HepG2 (cell line): ENCODE measurements around the gene KRT14. TPM values are rescaled to one million over a fixed set of nuclear protein-coding genes. Genes with fewer than 3 reads are reported as not detected.
A peak's percentile ranks its signal among the peaks of the same experiment; 100 is the strongest.

Experiments used
- CHD2 ChIP-seq: IDR thresholded peaks from 2 replicates; pipeline ENCODE4 v1.6.1; 2011; ENCODE audit warnings: low read depth, low read length, improper control_type of control experiment
- CHD4 ChIP-seq: fragments of 200-600 bp; sonication (generic); IDR thresholded peaks from 2 replicates; pipeline ENCODE4 v1.7.0; 2017; ENCODE audit warnings: mild to moderate bottlenecking, low read length, borderline replicate concordance
- ELF3 ChIP-seq: IDR thresholded peaks from 2 replicates; pipeline ENCODE4 v1.6.1; 2016; ENCODE audit warnings: missing genetic modification reagents, missing compliant biosample characterization
- FLYWCH1 ChIP-seq: sonication (generic); formaldehyde crosslinking; IDR thresholded peaks from 2 replicates; pipeline ENCODE4 v1.8.1; 2023; ENCODE audit warnings: mild to moderate bottlenecking, missing genetic modification reagents
- FOXO1 ChIP-seq: sonication (generic); formaldehyde crosslinking; IDR thresholded peaks from 2 replicates; pipeline ENCODE4 v1.4.0; 2020; ENCODE audit warnings: missing genetic modification reagents
- RARA ChIP-seq: IDR thresholded peaks from 2 replicates; pipeline ENCODE4 v1.6.1; 2016; ENCODE audit warnings: missing genetic modification reagents, missing compliant biosample characterization
- RBFOX2 ChIP-seq: fragments of 200-400 bp; formaldehyde crosslinking; IDR thresholded peaks from 2 replicates; pipeline ENCODE4 v1.6.1; 2017; ENCODE audit warnings: low read depth, mild to moderate bottlenecking, low read length
- SMC3 ChIP-seq: IDR thresholded peaks from 2 replicates; pipeline ENCODE4 v1.6.1; 2011; ENCODE audit warnings: low read length, improper control_type of control experiment
- SOX5 ChIP-seq: IDR thresholded peaks from 2 replicates; pipeline ENCODE4 v1.6.1; 2016; ENCODE audit warnings: borderline replicate concordance
- ZBTB8A ChIP-seq: sonication (generic); formaldehyde crosslinking; IDR thresholded peaks from 2 replicates; pipeline ENCODE4 v1.4.0; 2020; ENCODE audit warnings: mild to moderate bottlenecking, low read depth, missing genetic modification reagents, borderline replicate concordance
- ZNF431 ChIP-seq: sonication (generic); formaldehyde crosslinking; IDR thresholded peaks from 2 replicates; pipeline ENCODE4 v1.9.0; 2022; ENCODE audit warnings: missing genetic modification reagents, low read depth, mild to moderate bottlenecking, borderline replicate concordance
- ZNF510 ChIP-seq: sonication (generic); formaldehyde crosslinking; IDR thresholded peaks from 2 replicates; pipeline ENCODE4 v1.4.0; 2020; ENCODE audit warnings: low read depth, mild to moderate bottlenecking, missing genetic modification reagents
- ZNF572 ChIP-seq: sonication (generic); formaldehyde crosslinking; IDR thresholded peaks from 2 replicates; pipeline ENCODE4 v1.5.1; 2020; ENCODE audit warnings: mild to moderate bottlenecking, missing genetic modification reagents
- polyA plus RNA-seq, 8 experiments: library from polyadenylated mRNA; depleted of rRNA in 3 of 8; stranded (reverse) in 7 of 8; unstranded in 1 of 8; fragments of >200 nt; fragmentation: Illumina TruSeq in 4 of 8; extraction: Trizol in 4 of 8; gene quantifications; 2 replicates each; pipeline versions ENCODE4 v1.2.1 to v1.2.3, GENCODE V29; 2011 to 2016; ENCODE audit warnings: low read depth in 4 of 8, missing spikeins in 1 of 8, mixed read lengths in 1 of 8; ENCODE audit not compliant: insufficient read depth in 1 of 8
- total RNA-seq, 5 experiments: library from RNA; depleted of rRNA; stranded (reverse); fragments of >200 nt; fragmentation: Illumina TruSeq; extraction: Trizol; gene quantifications; 2 replicates each; pipeline ENCODE4 v1.2.3, GENCODE V29; 2016; ENCODE audit warnings: low read depth in 1 of 5
- TF ChIP-seq, protein P1 (sequence below): sonication (generic); formaldehyde crosslinking; conservative IDR thresholded peaks from 2 replicates; pipeline ENCODE4 v1.8.0; 2022; ENCODE audit warnings: mild to moderate bottlenecking, moderate library complexity, missing genetic modification reagents
- TF ChIP-seq, protein P2 (sequence below): sonication (generic); formaldehyde crosslinking; IDR thresholded peaks from 2 replicates; pipeline ENCODE4 v1.5.0; 2020; ENCODE audit warnings: missing genetic modification reagents
- TF ChIP-seq, protein P3 (sequence below): sonication (generic); formaldehyde crosslinking; IDR thresholded peaks from 2 replicates; pipeline ENCODE4 v1.8.0; 2022; ENCODE audit warnings: mild to moderate bottlenecking, missing genetic modification reagents, borderline replicate concordance
- TF ChIP-seq, protein P4 (sequence below): IDR thresholded peaks from 2 replicates; pipeline ENCODE4 v1.6.1; 2016; ENCODE audit warnings: missing biosample characterization, missing genetic modification reagents, low read depth
- TF ChIP-seq, protein P5 (sequence below): sonication (generic); formaldehyde crosslinking; conservative IDR thresholded peaks from 2 replicates; pipeline ENCODE4 v1.8.1; 2023; ENCODE audit warnings: missing genetic modification reagents

The KRT14 gene
- total and polyA plus RNA-seq, 2 of the 13 experiments (the other 11 are each of a cell fraction or from before 2014, with no cell fraction given), result 0.09 TPM; not detected in 1

DNA sequence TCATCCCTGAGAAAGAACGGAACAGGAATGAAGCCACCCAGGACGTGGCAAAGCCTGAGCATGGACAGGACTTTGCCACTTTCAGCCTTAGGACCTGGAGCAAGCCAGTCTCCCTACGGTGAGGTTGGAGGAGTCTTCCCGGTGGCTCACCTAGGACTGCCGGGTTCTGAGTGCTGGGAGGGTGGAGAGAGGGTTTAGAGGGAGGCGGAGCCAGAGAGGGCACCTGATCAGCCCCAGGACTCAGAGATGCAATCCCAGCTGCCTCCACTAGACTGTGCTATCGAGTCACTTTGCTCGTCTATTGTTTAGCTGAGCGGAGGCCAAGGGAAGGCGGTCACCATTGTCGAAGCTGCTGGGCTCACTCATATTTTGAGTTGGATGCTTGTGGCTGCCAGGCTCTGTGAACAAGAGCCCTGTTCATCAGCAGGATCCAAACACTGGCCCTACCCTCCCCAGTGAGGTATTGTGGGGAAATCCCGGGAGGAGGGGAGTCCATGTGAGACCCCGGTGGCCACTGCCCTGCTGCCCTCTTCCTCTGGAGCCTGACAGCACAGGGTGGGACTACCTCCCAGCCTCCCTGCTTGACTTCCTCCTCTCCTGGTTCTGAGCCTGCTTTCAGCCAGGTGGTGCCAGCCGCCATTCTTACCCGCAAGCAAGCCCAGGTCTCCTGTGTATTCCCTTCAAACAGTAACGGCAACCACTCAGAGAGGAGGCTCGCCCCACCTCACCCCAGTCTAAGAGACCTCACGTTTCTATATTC lies 7.0 kb downstream of the KRT14 start (continued):
- TF ChIP-seq SMC3 (peak; percentile 58), ZNF572 (no peak), SOX5 (CRISPR knock-in tag) (peak; percentile 64), RBFOX2 (no peak), ELF3 (CRISPR knock-in tag) (no peak), FOXO1 (no peak), FLYWCH1 (no peak), CHD4 (no peak), ZBTB8A (CRISPR knock-in tag) (no peak), ZNF510 (CRISPR knock-in tag) (no peak), CHD2 (no peak), ZNF431 (CRISPR knock-in tag) (no peak), RARA (no peak)
- TF ChIP-seq, protein P1, sequence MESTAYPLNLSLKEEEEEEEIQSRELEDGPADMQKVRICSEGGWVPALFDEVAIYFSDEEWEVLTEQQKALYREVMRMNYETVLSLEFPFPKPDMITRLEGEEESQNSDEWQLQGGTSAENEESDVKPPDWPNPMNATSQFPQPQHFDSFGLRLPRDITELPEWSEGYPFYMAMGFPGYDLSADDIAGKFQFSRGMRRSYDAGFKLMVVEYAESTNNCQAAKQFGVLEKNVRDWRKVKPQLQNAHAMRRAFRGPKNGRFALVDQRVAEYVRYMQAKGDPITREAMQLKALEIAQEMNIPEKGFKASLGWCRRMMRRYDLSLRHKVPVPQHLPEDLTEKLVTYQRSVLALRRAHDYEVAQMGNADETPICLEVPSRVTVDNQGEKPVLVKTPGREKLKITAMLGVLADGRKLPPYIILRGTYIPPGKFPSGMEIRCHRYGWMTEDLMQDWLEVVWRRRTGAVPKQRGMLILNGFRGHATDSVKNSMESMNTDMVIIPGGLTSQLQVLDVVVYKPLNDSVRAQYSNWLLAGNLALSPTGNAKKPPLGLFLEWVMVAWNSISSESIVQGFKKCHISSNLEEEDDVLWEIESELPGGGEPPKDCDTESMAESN (CRISPR knock-in tag), result no peak
- TF ChIP-seq, protein P2, sequence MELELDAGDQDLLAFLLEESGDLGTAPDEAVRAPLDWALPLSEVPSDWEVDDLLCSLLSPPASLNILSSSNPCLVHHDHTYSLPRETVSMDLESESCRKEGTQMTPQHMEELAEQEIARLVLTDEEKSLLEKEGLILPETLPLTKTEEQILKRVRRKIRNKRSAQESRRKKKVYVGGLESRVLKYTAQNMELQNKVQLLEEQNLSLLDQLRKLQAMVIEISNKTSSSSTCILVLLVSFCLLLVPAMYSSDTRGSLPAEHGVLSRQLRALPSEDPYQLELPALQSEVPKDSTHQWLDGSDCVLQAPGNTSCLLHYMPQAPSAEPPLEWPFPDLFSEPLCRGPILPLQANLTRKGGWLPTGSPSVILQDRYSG (CRISPR knock-in tag), result no peak
- TF ChIP-seq, protein P3, sequence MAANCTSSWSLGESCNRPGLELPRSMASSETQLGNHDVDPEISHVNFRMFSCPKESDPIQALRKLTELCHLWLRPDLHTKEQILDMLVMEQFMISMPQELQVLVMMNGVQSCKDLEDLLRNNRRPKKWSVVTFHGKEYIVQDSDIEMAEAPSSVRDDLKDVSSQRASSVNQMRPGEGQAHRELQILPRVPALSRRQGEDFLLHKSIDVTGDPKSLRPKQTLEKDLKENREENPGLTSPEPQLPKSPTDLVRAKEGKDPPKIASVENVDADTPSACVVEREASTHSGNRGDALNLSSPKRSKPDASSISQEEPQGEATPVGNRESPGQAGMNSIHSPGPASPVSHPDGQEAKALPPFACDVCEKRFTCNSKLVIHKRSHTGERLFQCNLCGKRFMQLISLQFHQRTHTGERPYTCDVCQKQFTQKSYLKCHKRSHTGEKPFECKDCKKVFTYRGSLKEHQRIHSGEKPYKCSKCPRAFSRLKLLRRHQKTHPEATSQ (CRISPR knock-in tag), result no peak
- TF ChIP-seq, protein P4, sequence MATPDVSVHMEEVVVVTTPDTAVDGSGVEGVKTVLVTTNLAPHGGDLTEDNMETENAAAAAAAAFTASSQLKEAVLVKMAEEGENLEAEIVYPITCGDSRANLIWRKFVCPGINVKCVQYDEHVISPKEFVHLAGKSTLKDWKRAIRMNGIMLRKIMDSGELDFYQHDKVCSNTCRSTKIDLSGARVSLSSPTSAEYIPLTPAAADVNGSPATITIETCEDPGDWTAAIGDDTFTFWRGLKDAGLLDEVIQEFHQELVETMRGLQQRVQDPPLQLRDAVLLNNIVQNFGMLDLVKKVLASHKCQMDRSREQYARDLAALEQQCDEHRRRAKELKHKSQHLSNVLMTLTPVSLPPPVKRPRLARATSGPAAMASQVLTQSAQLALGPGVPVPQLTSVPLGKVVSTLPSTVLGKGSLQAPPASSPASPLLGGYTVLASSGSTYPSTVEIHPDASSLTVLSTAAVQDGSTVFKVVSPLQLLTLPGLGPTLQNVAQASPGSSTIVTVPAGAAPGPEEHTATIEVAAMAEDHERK (CRISPR knock-in tag), result no peak
- TF ChIP-seq, protein P5, sequence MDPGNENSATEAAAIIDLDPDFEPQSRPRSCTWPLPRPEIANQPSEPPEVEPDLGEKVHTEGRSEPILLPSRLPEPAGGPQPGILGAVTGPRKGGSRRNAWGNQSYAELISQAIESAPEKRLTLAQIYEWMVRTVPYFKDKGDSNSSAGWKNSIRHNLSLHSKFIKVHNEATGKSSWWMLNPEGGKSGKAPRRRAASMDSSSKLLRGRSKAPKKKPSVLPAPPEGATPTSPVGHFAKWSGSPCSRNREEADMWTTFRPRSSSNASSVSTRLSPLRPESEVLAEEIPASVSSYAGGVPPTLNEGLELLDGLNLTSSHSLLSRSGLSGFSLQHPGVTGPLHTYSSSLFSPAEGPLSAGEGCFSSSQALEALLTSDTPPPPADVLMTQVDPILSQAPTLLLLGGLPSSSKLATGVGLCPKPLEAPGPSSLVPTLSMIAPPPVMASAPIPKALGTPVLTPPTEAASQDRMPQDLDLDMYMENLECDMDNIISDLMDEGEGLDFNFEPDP (CRISPR knock-in tag), result no peak
